Mesendoderm (in vitro differentiated cells): Measurements from ENCODE around the gene FAHD2A.

Experiments used
- DNase-seq: peaks from one replicate; pipeline ENCODE4 v3.0.0; 2013
- H2AK5ac ChIP-seq: 2 replicates; pipeline ENCODE4 v1.6.1; 2013; ENCODE audit warnings: low read length, inconsistent platforms
- H2BK120ac ChIP-seq: 2 replicates; pipeline ENCODE4 v1.6.1; 2013; ENCODE audit warnings: low read depth, mild to moderate bottlenecking, low read length, moderate library complexity, mixed read lengths
- H2BK15ac ChIP-seq: replicated peaks from 2 replicates; pipeline ENCODE4 v1.6.1; 2013; ENCODE audit warnings: low read depth, mild to moderate bottlenecking, moderate library complexity
- H2BK5ac ChIP-seq: 2 replicates; pipeline ENCODE4 v1.6.1; 2013; ENCODE audit warnings: low read length, inconsistent platforms
- H3K18ac ChIP-seq: 2 replicates; pipeline ENCODE4 v1.6.1; 2013; ENCODE audit warnings: mild to moderate bottlenecking, low read length, mixed read lengths
- H3K23ac ChIP-seq: one replicate; pipeline ENCODE4 v1.6.1; 2013; ENCODE audit warnings: low read length
- H3K27ac ChIP-seq: 2 replicates; pipeline ENCODE4 v1.5.1; 2013; ENCODE audit warnings: low read depth, mild to moderate bottlenecking, inconsistent platforms, low read length, moderate library complexity
- H3K27me3 ChIP-seq: 2 replicates; pipeline ENCODE4 v1.6.1; 2013; ENCODE audit warnings: low read length, control low read depth, mild to moderate bottlenecking, inconsistent platforms; ENCODE audit not compliant: insufficient read depth, poor library complexity
- H3K36me3 ChIP-seq: 2 replicates; pipeline ENCODE4 v1.6.1; 2013; ENCODE audit warnings: low read length, inconsistent platforms; ENCODE audit not compliant: control insufficient read depth, insufficient read depth
- H3K4ac ChIP-seq: one replicate; pipeline ENCODE4 v1.6.1; 2013; ENCODE audit warnings: low read depth, mild to moderate bottlenecking, low read length, moderate library complexity
- H3K4me1 ChIP-seq: 2 replicates; pipeline ENCODE4 v1.6.1; 2013; ENCODE audit warnings: low read depth, low read length, inconsistent platforms; ENCODE audit not compliant: control insufficient read depth
- H3K4me2 ChIP-seq: 2 replicates; pipeline ENCODE4 v1.6.1; 2013; ENCODE audit warnings: low read length
- H3K4me3 ChIP-seq: 2 replicates; pipeline ENCODE4 v1.5.1; 2013; ENCODE audit warnings: mild to moderate bottlenecking, low read length
- H3K56ac ChIP-seq: one replicate; pipeline ENCODE4 v1.6.1; 2013; ENCODE audit warnings: low read length
- H3K79me1 ChIP-seq: 2 replicates; pipeline ENCODE4 v1.6.1; 2013; ENCODE audit warnings: low read length, inconsistent platforms
- H3K79me2 ChIP-seq: 2 replicates; pipeline ENCODE4 v1.6.1; 2013; ENCODE audit warnings: mild to moderate bottlenecking, low read length; ENCODE audit not compliant: control insufficient read depth, insufficient read depth
- H3K9ac ChIP-seq: 2 replicates; pipeline ENCODE4 v1.6.1; 2013; ENCODE audit warnings: low read length, inconsistent platforms
- H4K5ac ChIP-seq: one replicate; pipeline ENCODE4 v1.6.1; 2013; ENCODE audit warnings: low read length
- H4K8ac ChIP-seq: one replicate; pipeline ENCODE4 v1.6.1; 2013; ENCODE audit warnings: low read depth, mild to moderate bottlenecking, control low read depth, low read length, moderate library complexity
- WGBS: extraction: QIAGEN DNeasy Blood & Tissue Kit; methylation state at CpG from one replicate; pipeline ENCODE4 v1.1.7; 2013; ENCODE audit warnings: low lambda C conversion rate, missing lambda C conversion rate; ENCODE audit not compliant: insufficient coverage; ENCODE audit errors: extremely low coverage; 5-methylcytosine and 5-hydroxymethylcytosine counted together

The FAHD2A gene

DNA sequence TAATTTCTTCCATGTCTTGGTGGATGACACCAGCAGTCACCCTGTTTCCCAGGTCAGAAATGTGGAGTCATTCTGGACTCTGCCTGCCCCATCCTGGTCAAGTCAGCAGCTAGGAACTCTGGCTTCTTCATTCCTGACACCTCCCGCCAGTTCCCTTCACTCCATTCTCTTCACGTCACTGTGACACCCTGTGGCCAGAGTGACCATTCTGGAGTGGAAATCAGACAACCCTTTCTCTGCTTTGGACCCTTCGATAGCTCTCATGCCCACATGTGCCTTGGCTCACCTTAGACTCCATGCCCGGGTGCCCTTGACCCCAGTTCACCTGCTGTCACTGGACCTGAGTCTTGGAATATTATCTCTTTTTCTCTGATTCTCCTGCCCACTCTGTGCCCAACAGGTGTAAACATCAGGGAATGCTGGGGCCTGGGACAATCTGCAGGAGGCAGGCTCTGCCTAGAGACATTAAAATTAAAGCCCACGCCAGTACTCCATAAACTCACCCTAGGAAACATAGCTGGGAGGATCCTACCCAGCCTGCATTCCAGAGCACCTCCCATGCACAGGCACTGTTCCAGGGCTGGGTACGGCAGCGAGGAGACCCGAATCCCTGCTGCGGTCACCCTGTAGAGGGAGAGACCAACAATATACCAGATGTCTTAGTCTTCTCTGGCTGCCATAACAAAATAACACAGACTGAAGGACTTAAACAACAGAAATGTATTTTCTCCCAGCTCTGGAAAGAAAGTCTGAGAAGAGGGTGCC, 41.1 kb upstream of the FAHD2A start:
- H3K79me1 ChIP-seq = no peaks in the 10 kb centered on the region
- no peak overlapping the region for H2BK120ac ChIP-seq
- no peak overlapping the region for H3K4ac ChIP-seq
- H3K9ac ChIP-seq = no peak overlapping the region
- H3K18ac ChIP-seq = no peak overlapping the region
- no peak overlapping the region for H3K4me2 ChIP-seq
- no peak overlapping the region for H2BK15ac ChIP-seq
- no peak overlapping the region for H2BK5ac ChIP-seq
- no peak overlapping the region for H3K27ac ChIP-seq
- H3K23ac ChIP-seq = no peak overlapping the region
- H3K4me3 ChIP-seq = no peak overlapping the region
- no peak overlapping the region for H4K5ac ChIP-seq
- no peak for DNase-seq
- no peaks in the 10 kb centered on the region for H3K4me1 ChIP-seq
- H3K27me3 ChIP-seq = no peaks in the 10 kb centered on the region
- H2AK5ac ChIP-seq = no peak overlapping the region
- no peaks in the 10 kb centered on the region for H3K79me2 ChIP-seq
- H3K36me3 ChIP-seq = no peaks in the 10 kb centered on the region
- no peak overlapping the region for H4K8ac ChIP-seq
- H3K56ac ChIP-seq = no peak overlapping the region
- WGBS = no CpG with 5 or more reads among the region's 9 CpGs

GRCh38 chr2:95362486-95362885, 40.0 kb upstream of the FAHD2A start:
- Histone ChIP-seq H3K27ac (no peak overlapping the region), H3K36me3 (no peaks in the 10 kb centered on the region), H3K56ac (no peak overlapping the region), H3K79me1 (no peaks in the 10 kb centered on the region), H2BK15ac (no peak overlapping the region), H3K27me3 (no peaks in the 10 kb centered on the region), H2BK120ac (no peak overlapping the region), H4K5ac (no peak overlapping the region), H4K8ac (no peak overlapping the region), H3K4ac (no peak overlapping the region), H3K9ac (no peak overlapping the region), H2BK5ac (no peak overlapping the region), H2AK5ac (no peak overlapping the region), H3K18ac (no peak overlapping the region), H3K23ac (no peak overlapping the region), H3K4me2 (no peak overlapping the region), H3K4me1 (no peaks in the 10 kb centered on the region), H3K4me3 (no peak overlapping the region), H3K79me2 (no peaks in the 10 kb centered on the region)
- no CpG with 5 or more reads among the region's 9 CpGs for WGBS
- no peak for DNase-seq

DNA sequence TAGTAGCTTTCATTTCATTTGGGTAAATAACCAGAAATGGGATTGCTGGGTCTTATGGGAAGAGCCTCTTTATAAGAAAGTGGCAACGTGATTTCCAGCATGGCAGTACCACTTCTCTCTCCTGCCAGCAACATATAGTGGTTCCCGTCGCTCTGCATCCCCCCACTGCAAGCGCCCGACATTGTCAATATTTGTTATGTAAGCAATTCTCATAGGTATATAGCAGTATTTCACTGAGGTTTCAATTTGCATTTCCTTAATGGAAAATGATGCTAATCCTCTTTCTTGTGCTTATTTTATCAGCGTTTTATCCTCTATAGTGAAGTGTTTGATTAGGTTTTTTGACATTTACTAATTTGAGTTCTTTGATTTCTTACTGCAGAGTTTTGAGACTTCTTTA, 36.0 kb upstream of the FAHD2A start:
- Histone ChIP-seq H4K8ac (no peak overlapping the region), H3K56ac (no peak overlapping the region)

GRCh38 chr2:95372216-95372829, 30.2 kb upstream of the FAHD2A start:
- H3K79me1 ChIP-seq = no peaks in the 10 kb centered on the region
- no peak overlapping the region for H4K8ac ChIP-seq
- H3K4me3 ChIP-seq = no peak overlapping the region
- DNase-seq = no peak
- H4K5ac ChIP-seq = no peak overlapping the region
- no peak overlapping the region for H3K18ac ChIP-seq
- H2BK5ac ChIP-seq = no peak overlapping the region
- no peaks in the 10 kb centered on the region for H3K27me3 ChIP-seq
- H3K56ac ChIP-seq = no peak overlapping the region
- H3K9ac ChIP-seq = no peak overlapping the region
- no peak overlapping the region for H2BK120ac ChIP-seq
- no peak overlapping the region for H3K4me2 ChIP-seq
- no peaks in the 10 kb centered on the region for H3K36me3 ChIP-seq
- no peak overlapping the region for H3K4ac ChIP-seq
- no peak overlapping the region for H2BK15ac ChIP-seq
- H3K27ac ChIP-seq = no peak overlapping the region
- no peaks in the 10 kb centered on the region for H3K79me2 ChIP-seq
- H3K23ac ChIP-seq = no peak overlapping the region
- no peaks in the 10 kb centered on the region for H3K4me1 ChIP-seq
- WGBS = no CpG with 5 or more reads among the region's 8 CpGs
- H2AK5ac ChIP-seq = no peak overlapping the region

More for the DNA sequence above, 36.0 kb upstream of the FAHD2A start:
- Histone ChIP-seq H3K9ac (no peak overlapping the region), H3K27ac (no peak overlapping the region), H3K4me1 (no peaks in the 10 kb centered on the region), H2AK5ac (no peak overlapping the region), H3K4me2 (no peak overlapping the region), H2BK15ac (no peak overlapping the region), H2BK5ac (no peak overlapping the region), H3K4me3 (no peak overlapping the region), H3K79me1 (no peaks in the 10 kb centered on the region), H3K36me3 (no peaks in the 10 kb centered on the region), H2BK120ac (no peak overlapping the region), H3K4ac (no peak overlapping the region), H3K27me3 (no peaks in the 10 kb centered on the region), H3K23ac (no peak overlapping the region), H3K18ac (no peak overlapping the region), H3K79me2 (no peaks in the 10 kb centered on the region), H4K5ac (no peak overlapping the region)
- WGBS = no CpG with 5 or more reads among the region's 6 CpGs
- DNase-seq = no peak

DNA sequence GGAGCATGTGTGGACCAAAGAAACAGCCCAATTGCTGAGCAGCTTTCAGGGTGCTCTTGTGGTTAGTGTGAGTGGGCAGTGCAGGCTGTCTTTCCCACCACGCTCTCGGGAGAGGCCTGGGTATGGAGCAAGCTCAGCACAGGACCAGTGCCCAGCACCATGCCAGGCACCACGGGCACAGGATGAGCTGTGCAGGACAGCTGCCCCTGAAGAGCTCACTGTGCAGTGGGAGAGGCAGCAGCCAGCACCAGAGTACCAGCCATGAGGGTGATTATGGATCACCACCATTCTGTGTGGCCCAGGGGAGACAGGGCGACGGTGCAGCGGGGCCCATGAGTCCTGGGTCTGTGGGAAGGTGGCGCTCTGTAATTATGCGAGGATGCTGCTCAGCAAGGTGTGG, 29.7 kb upstream of the FAHD2A start:
- no peak overlapping the region for H2BK5ac ChIP-seq
- H4K8ac ChIP-seq = no peak overlapping the region
- no peaks in the 10 kb centered on the region for H3K79me2 ChIP-seq
- H2BK120ac ChIP-seq = no peak overlapping the region
- no peak overlapping the region for H3K27ac ChIP-seq
- no peaks in the 10 kb centered on the region for H3K4me1 ChIP-seq
- no peak overlapping the region for H4K5ac ChIP-seq
- no peak overlapping the region for H3K18ac ChIP-seq
- no peak overlapping the region for H3K4me2 ChIP-seq
- no peak overlapping the region for H3K4me3 ChIP-seq
- no CpG with 5 or more reads among the region's 8 CpGs for WGBS
- H3K56ac ChIP-seq = no peak overlapping the region
- H2AK5ac ChIP-seq = no peak overlapping the region
- no peak for DNase-seq
- no peaks in the 10 kb centered on the region for H3K79me1 ChIP-seq
- no peak overlapping the region for H2BK15ac ChIP-seq
- H3K23ac ChIP-seq = no peak overlapping the region
- no peak overlapping the region for H3K9ac ChIP-seq
- no peaks in the 10 kb centered on the region for H3K36me3 ChIP-seq
- H3K4ac ChIP-seq = no peak overlapping the region
- H3K27me3 ChIP-seq = no peaks in the 10 kb centered on the region
